Endothelial cell of hepatic sinusoid (primary cell): ENCODE measurements around the gene DTNA.
"Not testable (repeated sequence)": the region's sequence is repeated elsewhere in the genome, so short reads cannot be mapped to it uniquely, and the experiment has no call there.

Experiments used
- in situ Hi-C: cut with HindIII; loops from 2 replicates; pipeline ENCODE4 v1.10.0; 2017; ENCODE audit warnings: low sequenced_read_pairs

Gene DTNA

DNA sequence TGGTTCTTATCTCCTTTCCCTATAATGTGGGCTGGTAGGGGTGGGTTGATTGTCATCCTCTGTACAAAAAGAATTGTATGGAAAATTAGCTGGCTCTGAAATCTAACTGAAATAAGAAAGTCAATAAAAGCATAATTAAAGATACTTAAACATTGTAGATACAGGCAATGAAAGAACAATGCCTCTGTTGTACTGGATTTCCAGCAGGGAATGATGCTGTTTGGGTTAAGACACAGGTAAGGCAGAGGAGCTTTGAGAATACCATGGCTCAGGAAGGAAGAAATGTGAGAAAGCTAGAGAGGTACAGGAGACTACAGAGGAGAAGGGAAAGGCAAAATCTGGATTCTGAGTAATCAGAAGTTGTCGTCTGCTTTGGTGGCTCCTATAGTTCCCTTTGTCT, 10.1 kb downstream of the DTNA start:
- in situ Hi-C loops, result no loop called here

GRCh38 chr18:34723143-34723542, 13.0 kb downstream of the DTNA start:
- in situ Hi-C loops, result no loop called here

DNA sequence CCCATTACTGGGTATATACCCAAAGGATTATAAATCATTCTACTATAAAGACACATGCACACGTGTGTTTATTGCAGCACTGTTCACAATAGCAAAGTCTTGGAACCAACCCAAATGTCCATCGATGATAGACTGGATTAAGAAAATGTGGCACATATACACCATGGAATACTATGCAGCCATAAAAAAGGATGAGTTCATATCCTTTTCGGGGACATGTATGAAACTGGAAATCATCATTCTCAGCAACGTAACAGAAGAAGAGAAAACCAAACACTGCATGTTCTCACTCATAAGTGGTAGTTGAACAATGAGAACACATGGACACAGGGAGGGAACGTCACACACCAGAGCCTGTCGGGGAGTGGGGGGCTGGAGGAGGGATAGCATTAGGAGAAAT, 15.6 kb downstream of the DTNA start:
- in situ Hi-C loops, result not testable (repeated sequence)

DNA sequence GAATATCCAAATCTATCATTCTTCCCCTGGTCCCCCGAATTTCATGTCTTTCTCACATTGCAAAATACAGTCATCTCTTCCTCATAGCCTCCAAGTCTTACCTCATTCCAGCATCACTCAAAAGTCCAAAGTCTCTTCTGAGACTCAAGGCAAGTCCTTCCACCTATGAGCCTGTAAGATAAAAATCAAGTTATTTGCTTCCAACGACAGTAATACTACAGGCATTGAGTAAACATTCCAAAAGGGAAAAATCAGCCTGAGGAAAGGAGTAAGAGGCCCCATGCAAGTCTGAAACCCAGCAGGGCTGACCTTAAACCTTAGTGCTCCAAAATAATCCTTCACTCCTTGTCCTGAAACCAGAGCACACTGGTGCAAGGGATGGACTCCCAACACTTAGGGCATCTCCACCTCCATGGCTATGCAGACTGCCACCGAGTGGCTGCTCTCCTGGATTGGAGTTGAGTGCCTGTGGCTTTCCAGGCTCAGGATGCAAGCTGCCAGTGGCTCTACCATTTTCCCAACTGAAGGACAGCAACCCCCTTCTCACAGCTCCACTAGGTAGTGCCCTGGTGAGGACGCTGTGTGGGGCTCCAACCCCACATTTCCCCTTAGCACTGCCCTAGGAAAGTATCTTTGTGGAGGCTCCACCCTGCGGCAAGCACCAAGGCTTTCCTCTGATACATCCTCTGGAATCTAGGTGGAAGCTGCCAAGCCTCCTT, 16.3 kb downstream of the DTNA start:
- in situ Hi-C loops, result no loop called here

GRCh38 chr18:34729264-34729663, 19.2 kb downstream of the DTNA start:
- in situ Hi-C loops, result no loop called here

GRCh38 chr18:34729740-34730355, 19.8 kb downstream of the DTNA start:
- in situ Hi-C loops, result no loop called here

DNA sequence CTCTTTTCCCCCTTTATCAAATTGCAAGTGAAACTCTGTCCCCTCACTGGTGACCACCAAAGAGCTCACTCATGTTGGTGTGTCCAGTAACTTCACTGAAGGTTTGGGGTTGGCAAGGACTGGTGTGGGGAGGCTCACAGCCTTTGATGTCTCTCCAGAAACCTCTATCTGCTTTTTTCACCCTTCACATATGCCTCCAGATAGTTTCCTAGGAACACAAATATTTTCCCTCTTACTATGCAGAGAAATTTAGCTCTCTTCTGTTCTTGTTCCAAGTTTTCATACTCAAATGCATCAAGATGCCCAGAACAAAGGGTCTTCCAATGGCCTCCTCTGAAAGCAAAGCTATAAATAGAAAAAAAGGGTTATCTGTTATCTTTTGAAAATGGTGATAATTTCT, 20.7 kb downstream of the DTNA start:
- in situ Hi-C loops, result no loop called here

DNA sequence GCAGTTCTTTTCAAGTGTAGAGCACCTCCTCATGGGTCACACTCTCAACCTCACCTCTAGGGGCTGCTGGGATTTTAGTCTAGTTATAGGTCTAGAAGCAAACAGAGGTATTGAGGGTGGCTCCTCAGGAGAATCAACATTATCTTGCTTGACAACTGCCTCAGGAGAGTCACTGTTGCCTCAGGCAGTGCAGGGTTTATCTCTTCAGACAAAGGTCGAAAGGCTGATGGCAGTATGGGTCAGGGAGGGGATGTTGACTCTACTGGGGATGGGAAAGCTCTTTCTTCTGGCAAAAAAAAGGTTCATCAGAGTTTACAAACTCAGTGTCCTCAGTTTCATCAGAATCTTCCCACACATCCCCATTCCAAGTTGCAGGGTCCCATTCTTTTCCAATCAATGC, 24.0 kb downstream of the DTNA start:
- in situ Hi-C loops, result no loop called here

- in situ Hi-C loops, result not testable (repeated sequence)
Measured at GRCh38 chr18:34734526-34734925, 24.4 kb downstream of the DTNA start.

DNA sequence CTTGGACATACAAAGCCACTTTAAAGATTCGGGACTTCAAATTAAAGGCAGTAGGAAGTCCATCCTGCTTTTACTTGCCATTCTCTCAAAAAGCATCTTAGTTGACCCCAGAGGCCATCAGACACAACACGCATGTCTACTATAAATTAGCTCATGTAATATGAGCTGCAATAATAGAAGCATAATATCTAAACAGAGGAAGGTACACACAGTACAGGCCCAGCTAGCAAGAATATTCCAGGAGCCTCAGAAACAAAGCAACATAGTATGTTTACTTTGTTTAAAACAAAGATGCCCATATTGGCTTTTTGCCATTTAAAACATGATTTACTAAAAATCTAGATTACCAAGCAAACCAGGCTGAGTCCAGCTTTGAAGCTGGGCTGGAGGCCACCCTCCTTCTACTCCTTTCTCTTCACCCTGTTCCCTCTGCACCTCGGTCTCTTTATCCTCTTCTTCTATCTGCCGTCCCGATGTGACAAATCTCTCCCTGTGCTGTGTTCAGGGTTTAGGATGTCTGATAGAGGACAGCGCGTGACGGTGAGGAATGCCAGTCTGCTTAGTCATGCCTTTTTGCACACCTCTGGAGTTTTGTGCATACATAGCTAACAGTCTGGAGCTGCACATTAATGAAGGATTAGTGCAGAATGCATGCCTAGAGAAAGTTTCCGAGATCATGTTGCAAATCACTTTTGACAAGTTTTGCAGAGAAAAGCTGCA, 28.2 kb downstream of the DTNA start:
- in situ Hi-C loops, result no loop called here

GRCh38 chr18:34740101-34740500, 30.0 kb downstream of the DTNA start:
- in situ Hi-C loops, result no loop called here

- in situ Hi-C loops, result no loop called here
Measured at GRCh38 chr18:34740724-34741123, 30.6 kb downstream of the DTNA start.

GRCh38 chr18:34741401-34741800, 31.3 kb downstream of the DTNA start:
- in situ Hi-C loops, result no loop called here

DNA sequence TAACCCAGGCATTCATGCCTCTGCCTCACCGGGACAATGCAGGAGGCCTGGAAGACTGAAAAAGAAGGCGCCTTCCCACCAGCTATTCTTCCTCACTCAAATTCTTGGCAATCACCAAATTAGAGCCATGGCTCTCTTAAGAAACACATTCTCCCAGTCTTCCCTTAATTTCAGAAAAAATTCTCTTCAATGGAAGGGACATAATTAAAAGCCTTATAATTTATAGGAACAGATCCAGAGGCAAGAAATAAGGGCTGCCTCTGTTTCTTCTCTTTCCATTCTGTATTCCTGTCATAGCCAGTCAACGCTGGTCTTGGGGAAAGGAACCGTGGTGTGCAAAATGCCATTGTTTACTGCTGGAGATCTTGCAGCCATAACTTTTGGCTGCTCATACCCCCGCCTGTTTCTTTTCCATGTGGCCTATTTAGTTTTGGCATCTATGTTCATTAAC, 32.8 kb downstream of the DTNA start:
- in situ Hi-C loops, result no loop called here

DNA sequence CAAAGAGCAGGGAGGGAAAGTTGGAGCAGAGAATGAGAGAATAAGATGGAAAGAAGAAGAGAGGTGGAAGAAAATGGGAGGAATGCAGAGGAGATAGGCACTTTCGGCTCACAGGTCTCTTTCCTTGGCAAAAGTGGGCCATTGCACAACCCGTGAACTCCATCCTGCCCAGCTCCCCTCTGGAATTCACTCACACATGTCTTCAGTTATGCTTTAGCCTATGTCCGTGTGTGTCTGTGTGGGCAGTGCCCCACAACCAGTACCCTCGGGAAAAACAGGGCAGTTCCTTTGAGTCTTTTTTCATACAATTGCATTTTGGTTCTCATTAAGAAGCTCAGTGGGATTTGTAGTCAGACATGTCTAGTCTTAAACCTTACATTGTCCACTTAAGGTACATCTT, 34.5 kb downstream of the DTNA start:
- in situ Hi-C loops, result no loop called here

DNA sequence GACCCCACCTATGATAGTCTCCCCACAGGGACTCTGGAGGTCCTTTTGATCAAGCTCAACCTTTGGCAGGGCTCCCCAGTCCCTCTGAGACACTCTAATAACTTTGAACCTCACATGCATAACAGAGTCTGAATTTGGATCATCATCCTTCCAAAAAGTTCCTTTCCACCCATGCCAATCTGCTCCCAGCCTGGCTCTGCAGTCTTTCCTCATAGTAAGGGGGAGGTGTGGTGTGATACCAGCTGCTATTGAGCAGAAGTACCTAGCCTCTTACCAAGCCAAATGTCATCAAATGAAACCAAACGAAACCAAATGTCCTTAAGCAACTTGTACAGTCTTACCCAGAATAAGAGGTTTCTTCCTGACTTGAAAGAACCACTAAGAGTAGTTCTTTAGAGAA, 36.5 kb downstream of the DTNA start:
- in situ Hi-C loops, result no loop called here

- in situ Hi-C loops, result no loop called here
Measured at GRCh38 chr18:34749721-34750120, 39.6 kb downstream of the DTNA start.

- in situ Hi-C loops, result no loop called here
Measured at GRCh38 chr18:34752056-34752455, 42.0 kb downstream of the DTNA start.

- in situ Hi-C loops, result no loop called here
Measured at GRCh38 chr18:34754300-34754699, 44.2 kb downstream of the DTNA start.

DNA sequence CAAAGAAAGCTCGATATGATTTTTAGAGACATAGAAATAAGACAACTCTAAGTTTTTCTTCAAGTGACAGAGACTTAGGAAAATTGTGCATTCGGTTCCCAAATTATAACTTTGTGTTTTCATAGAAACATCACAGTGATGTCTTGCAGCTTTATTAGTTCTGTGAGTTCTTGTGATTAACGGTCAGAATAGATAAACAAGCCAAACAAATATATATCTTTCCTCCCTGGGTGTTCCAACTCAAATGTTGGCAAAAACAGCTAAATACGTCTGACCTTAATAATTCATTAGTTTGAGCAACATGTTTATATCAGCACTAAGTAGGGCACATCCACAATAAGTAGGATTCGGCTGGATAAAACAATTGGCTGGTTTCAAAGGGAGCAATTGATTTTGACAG, 47.6 kb downstream of the DTNA start:
- in situ Hi-C loops, result no loop called here

DNA sequence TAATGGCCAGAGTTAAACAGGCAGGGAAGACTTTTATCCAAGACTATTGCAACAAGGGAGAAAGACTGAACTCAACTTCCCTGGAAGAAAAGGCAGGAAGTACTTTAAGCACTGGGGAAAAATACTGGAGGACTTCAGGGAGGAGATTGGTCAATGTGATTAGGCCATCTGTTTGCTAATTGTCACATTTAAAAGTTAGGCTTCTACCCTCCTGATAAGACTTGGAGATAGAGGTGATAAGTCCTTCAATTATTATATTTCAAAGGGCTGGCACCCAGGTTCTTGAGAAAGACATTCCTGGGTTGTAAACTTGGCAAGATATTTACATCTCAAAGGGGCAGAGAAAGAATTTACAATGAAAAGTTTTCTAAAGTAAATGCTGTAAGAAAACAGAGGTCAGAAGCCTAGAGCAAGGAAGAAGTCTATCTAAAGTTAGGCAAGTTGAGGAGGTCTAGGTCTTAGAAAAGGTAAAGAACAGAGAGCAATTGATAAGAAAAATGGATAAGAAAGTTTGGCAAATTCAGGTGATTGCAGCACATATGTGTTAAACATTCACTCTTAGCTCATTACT, 48.4 kb downstream of the DTNA start:
- in situ Hi-C loops, result no loop called here

GRCh38 chr18:34760444-34760843, 50.3 kb downstream of the DTNA start:
- in situ Hi-C loops, result no loop called here
